ENCODE data around the gene PLEKHH2. TPM values are rescaled to one million over a fixed set of nuclear protein-coding genes. Genes with fewer than 3 reads are reported as not detected.
A peak's percentile ranks its signal among the peaks of the same experiment; 100 is the strongest.
"Not testable (repeated sequence)": the region's sequence is repeated elsewhere in the genome, so short reads cannot be mapped to it uniquely, and the experiment has no call there.

The PLEKHH2 gene
- total and polyA plus RNA-seq, 11 donors: 0.10 to 6.5 (median 1.2) TPM

DNA sequence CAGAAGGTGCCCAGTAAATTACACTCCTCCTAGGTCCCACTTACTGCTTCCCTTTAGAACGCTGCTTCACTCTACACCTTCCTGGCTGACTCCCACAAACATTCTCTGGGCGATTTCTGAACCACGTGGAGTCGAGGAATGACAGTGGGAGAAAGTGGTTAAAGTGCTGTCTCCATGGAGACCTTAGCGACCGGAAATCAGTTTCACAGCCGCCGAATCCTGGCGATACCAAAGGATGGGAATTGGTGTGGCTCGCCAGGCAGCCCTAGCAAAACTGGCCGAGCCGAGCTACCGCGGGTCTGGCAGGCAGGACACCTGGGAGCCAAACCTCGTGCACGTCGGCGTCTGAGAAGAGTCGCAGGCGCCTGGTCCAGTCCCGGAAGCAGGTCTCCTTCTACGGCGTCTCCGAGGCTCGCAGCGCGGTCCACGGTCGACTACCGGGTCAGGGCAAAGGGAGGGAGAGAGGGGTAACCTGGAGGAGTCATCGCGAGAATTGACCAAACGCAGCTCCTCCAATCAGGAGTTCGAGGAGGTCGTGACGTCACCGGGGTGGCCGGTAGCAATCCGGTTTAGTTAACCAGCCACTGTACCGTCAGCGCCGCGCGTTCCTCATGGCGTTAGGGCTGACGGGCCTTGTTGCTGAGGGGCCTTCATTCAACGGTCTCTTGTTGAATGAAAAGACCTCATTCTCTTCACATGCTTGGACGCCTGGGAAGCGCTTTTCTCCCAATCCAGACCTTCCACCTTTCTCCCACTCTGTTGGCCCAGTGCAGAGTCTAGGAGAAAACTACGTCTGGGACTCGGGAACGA is 41.3 kb upstream of the PLEKHH2 start, which contains the start of gene THADA:
Gene THADA, minus strand, starts transcription at position 436 of the 810 bp plus-strand sequence. CDS start 3,646 bp downstream, outside the sequence.
- 0 to 1% (median 0%) methylated on average over 30 to 52 of the region's 52 CpGs for WGBS, 4 donors
- DNase-seq: peak; percentile 99 to 100 (median 99)
- Histone ChIP-seq H3K9me3 (no peaks in the 10 kb centered on the region), H3K4me1 (peaks cover 0 to 21% (median 14%) of the 10 kb centered on the region in 12 donors), H3K27me3 (no peaks in the 10 kb centered on the region), H3K36me3 (peaks cover 0 to 19% (median 15%) of the 10 kb centered on the region in 9 donors), H3K4me3 (peak within 1 kb of the TSS; percentile 33 to 90 (median 84)), H3K27ac (peak within 1 kb of the TSS; percentile 80 to 97 (median 88))
- intact Hi-C loops (cut with DNase I): no loop called here
- TF ChIP-seq, protein P1, sequence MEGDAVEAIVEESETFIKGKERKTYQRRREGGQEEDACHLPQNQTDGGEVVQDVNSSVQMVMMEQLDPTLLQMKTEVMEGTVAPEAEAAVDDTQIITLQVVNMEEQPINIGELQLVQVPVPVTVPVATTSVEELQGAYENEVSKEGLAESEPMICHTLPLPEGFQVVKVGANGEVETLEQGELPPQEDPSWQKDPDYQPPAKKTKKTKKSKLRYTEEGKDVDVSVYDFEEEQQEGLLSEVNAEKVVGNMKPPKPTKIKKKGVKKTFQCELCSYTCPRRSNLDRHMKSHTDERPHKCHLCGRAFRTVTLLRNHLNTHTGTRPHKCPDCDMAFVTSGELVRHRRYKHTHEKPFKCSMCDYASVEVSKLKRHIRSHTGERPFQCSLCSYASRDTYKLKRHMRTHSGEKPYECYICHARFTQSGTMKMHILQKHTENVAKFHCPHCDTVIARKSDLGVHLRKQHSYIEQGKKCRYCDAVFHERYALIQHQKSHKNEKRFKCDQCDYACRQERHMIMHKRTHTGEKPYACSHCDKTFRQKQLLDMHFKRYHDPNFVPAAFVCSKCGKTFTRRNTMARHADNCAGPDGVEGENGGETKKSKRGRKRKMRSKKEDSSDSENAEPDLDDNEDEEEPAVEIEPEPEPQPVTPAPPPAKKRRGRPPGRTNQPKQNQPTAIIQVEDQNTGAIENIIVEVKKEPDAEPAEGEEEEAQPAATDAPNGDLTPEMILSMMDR (IDR thresholded peaks at IDR 0.05): peak in 1 of 12 donors; percentile 7
- peak; percentile 1 to 87 for TF ChIP-seq POLR2A (IDR thresholded peaks at IDR 0.05)
- ATAC-seq: peak; percentile 99 to 100 (median 99)

DNA sequence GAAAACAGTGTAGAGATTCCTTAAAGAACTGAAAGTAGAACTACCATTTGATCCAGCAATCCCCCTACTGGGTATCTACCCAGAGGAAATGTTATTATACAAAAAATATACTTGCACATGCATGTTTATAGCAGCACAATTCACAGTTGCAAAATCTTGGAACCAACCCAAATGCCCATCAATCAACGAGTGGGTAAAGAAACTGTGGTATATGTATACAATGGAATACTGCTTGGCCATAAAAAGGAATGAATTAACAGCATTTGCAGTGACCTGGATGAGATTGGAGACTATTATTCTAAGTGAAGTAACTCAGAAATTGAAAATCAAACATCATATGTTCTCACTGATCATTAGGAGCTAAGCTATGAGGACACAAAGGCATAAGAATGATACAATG is 36.5 kb upstream of the PLEKHH2 start:
- not testable (repeated sequence) for ATAC-seq, H3K9me3 ChIP-seq
- intact Hi-C loops (cut with DNase I): loop anchor here in 3 of 10 donors (10.0 kb wide), 2 partner anchors 776 to 1236 kb away; partner anchors contain the start of gene COX7A2L (in 1 of the 3)

DNA sequence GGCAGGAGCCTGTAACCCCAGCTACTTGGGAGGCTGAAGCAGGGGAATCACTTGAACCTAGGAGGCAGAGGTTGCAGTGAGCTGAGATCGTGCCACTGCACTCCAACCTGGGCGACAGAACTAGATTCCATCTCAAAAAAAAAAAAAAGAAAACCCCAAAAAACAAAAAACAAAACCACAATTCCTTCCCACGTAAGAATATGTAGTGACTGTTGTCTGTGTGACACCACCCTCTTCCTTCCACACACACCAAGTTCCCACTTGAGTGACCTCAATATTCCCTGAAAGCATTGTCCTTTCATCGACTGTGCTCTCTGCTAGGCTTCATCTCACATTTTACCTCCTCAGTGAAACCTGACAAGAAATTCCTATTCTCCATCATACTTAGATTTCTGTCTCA is 32.4 kb upstream of the PLEKHH2 start:
- Histone ChIP-seq H3K36me3 (no peaks in the 10 kb centered on the region), H3K27me3 (no peaks in the 10 kb centered on the region), H3K27ac (no peak overlapping the region), H3K9me3 (no peaks in the 10 kb centered on the region), H3K4me1 (no peaks in the 10 kb centered on the region), H3K4me3 (no peak overlapping the region)
- ATAC-seq (no peak), DNase-seq (no peak)
- intact Hi-C loops (cut with DNase I): loop anchor here in 4 of 10 donors (5.0 to 10.0 kb wide), 3 partner anchors 777 to 1240 kb away; partner anchors contain the start of gene COX7A2L (in 1 of the 4)
- TF ChIP-seq, protein P1 (IDR thresholded peaks at IDR 0.05): no peak
- TF ChIP-seq POLR2A (IDR thresholded peaks at IDR 0.05): no peak
- 57 to 72% (median 67%) methylated on average over 4 of the region's 4 CpGs for WGBS, 4 donors

More for the DNA sequence above, 36.5 kb upstream of the PLEKHH2 start:
- H3K27me3 ChIP-seq, H3K4me3 ChIP-seq, DNase-seq, H3K4me1 ChIP-seq, H3K36me3 ChIP-seq, H3K27ac ChIP-seq: not testable (repeated sequence)
- 68 to 77% (median 72%) methylated on average over 1 of the region's 1 CpG for WGBS, 4 donors

DNA sequence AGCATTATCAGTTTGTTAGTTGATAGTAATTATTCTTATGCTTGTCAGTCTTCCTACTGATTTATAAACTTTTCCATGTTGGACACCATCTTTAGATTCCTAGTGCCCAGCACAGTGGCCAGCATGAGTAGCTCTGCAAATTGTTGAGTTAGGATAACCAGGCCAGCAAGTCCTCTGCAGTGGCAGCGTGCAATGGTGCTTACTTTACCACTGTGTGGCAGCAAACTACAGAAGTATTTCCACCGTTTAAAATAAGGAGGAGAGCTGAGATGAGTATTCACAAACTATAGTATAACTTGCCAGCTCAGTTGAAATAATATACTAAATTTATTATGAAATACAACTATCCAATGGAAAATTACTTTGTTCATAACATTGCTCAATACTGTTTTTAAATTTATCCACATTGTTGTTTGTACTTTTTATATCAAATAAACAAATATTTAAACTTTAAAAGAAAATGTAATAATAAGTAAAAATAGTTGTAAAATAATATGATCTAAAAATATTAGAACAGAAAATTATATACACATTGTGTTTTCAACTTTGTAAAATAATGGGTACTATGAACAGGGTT is 31.9 kb upstream of the PLEKHH2 start:
- 5 to 14% (median 12%) methylated on average over 2 of the region's 2 CpGs for WGBS, 4 donors
- no peak overlapping the region for H3K27ac ChIP-seq
- H3K4me1 ChIP-seq: no peaks in the 10 kb centered on the region
- TF ChIP-seq, protein P1 (IDR thresholded peaks at IDR 0.05): peak in 7 of 12 donors; percentile 10 to 61 (median 43)
- TF ChIP-seq POLR2A (IDR thresholded peaks at IDR 0.05): no peak
- DNase-seq (no peak), ATAC-seq (peak in 3 of 4 donors; percentile 47 to 75 (median 63))
- no peaks in the 10 kb centered on the region for H3K36me3 ChIP-seq
- no peak overlapping the region for H3K4me3 ChIP-seq
- no peaks in the 10 kb centered on the region for H3K9me3 ChIP-seq
- no peaks in the 10 kb centered on the region for H3K27me3 ChIP-seq
- intact Hi-C loops (cut with DNase I): loop anchor here in 4 of 10 donors (5.0 to 10.0 kb wide), 3 partner anchors 778 to 1240 kb away; partner anchors contain the start of gene COX7A2L (in 1 of the 4)
